ENCODE data around the gene LCN6. TPM values are rescaled to one million over a fixed set of nuclear protein-coding genes. Genes with fewer than 3 reads are reported as not detected.

LCN6 gene
- total and polyA plus RNA-seq, 10 of the 15 experiments (the other 5 are each of a cell fraction or from before 2014, with no cell fraction given), result not detected

DNA sequence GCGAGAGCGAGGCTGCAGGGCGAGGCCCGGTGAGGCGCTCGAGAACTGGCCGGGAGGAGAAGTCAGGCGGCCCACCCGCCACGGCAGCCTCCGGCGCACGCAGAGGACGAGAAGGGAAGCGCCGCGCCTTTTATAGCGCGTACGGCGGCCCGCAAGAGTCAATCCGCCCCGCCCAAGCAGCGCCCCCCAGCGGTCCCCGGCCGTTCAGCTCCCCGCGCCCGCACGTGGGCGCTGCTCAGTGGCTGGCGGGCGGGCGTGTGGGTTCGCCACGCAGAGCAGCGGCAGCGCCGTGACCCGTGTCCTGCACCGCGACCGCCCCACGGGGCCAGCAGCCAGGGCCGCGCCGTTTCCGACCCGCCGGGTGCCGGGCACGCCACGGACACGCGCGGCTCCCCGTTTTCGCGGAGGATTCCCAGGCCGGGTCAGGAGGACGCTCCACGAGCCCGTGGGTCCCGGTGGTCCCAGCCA lies 20.2 kb downstream of the LCN6 start:
- H2AFZ ChIP-seq (ENCODE audit: control insufficient read depth, low read depth, low read length), result peak overlapping the region; percentile 83
- WGBS (ENCODE audit: insufficient coverage, insufficient replicate concordance, low lambda C conversion rate, missing lambda C conversion rate), result under 1% methylated on average over 64 of the region's 66 CpGs
- peak overlapping the region; percentile 76 for H3K4me3 ChIP-seq
- H3K36me3 ChIP-seq (ENCODE audit: control insufficient read depth in 2 of 2, insufficient read depth in 2 of 2, low read length in 1 of 2), result peaks cover 18 to 21% of the 10 kb centered on the region in 2 experiments
- DNase-seq (ENCODE audit: low read depth, low spot score), result peak; percentile 39
- ChIA-PET CTCF (interaction anchor here (1.2 to 2.4 kb wide), 7 partner anchors 10 to 242 kb away, joined by 3 to 16 read pairs (median 8); partner anchors contain the start of gene AGPAT2), POLR2A (interaction anchor here (0.6 to 3.6 kb wide), 7 partner anchors 12 to 616 kb away, joined by 3 to 15 read pairs (median 3); partner anchors contain the start of gene LCN10), RAD21 (ENCODE audit: unreplicated experiment) (interaction anchor here (0.6 to 1.0 kb wide), 4 partner anchors 14 to 189 kb away, joined by 3 to 4 read pairs (median 3); no protein-coding TSS in a partner anchor), SMC1A (ENCODE audit: uncharacterized antibody, unreplicated experiment) (interaction anchor here (1.0 kb wide), 1 partner anchor 42 kb away, joined by 3 read pairs; no protein-coding TSS in a partner anchor)
- no TSS peak for BruUV-seq (replicated peaks)
- intact Hi-C loops (cut with micrococcal nuclease; ENCODE audit: unreplicated experiment) (no loop called here), in situ Hi-C loops (cut with MboI) (no loop called here)
- peak overlapping the region; percentile 54 for H3K27ac ChIP-seq (ENCODE audit: control insufficient read depth, insufficient read depth)
- no peaks in the 10 kb centered on the region for H3K9me3 ChIP-seq (replicated peaks; ENCODE audit: control insufficient read depth, insufficient read depth, low read length)
- H3K4me1 ChIP-seq (ENCODE audit: control insufficient read depth, insufficient read depth, low read length), result peaks cover 13% of the 10 kb centered on the region
- peak; percentile 79 for ATAC-seq
- FAIRE-seq, result no peak
- H3K4me2 ChIP-seq (ENCODE audit: control insufficient read depth, insufficient read depth), result peak overlapping the region; percentile 79
- H3K9ac ChIP-seq (ENCODE audit: control insufficient read depth, insufficient read depth, low read length), result peak overlapping the region; percentile 79
- H4K20me1 ChIP-seq (ENCODE audit: control insufficient read depth, insufficient read depth), result peaks cover 9% of the 10 kb centered on the region
- H3K79me2 ChIP-seq (ENCODE audit: control insufficient read depth, insufficient read depth, low read length), result peaks cover 45% of the 10 kb centered on the region
- no peaks in the 10 kb centered on the region for H3K27me3 ChIP-seq (replicated peaks in 1 of 2; ENCODE audit: control insufficient read depth in 2 of 2, insufficient read depth in 2 of 2, low read length in 1 of 2)
- TF ChIP-seq, protein P1, sequence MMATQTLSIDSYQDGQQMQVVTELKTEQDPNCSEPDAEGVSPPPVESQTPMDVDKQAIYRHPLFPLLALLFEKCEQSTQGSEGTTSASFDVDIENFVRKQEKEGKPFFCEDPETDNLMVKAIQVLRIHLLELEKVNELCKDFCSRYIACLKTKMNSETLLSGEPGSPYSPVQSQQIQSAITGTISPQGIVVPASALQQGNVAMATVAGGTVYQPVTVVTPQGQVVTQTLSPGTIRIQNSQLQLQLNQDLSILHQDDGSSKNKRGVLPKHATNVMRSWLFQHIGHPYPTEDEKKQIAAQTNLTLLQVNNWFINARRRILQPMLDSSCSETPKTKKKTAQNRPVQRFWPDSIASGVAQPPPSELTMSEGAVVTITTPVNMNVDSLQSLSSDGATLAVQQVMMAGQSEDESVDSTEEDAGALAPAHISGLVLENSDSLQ (IDR thresholded peaks at IDR 0.05), result no peak
- TF ChIP-seq ESRRA (IDR thresholded peaks at IDR 0.05; ENCODE audit: low read length), result no peak
- TF ChIP-seq IKZF2 (IDR thresholded peaks at IDR 0.05), result peak in 1 of 2 experiments; percentile 28; a peak in 1 of 4 replicates
- TF ChIP-seq, protein P2, sequence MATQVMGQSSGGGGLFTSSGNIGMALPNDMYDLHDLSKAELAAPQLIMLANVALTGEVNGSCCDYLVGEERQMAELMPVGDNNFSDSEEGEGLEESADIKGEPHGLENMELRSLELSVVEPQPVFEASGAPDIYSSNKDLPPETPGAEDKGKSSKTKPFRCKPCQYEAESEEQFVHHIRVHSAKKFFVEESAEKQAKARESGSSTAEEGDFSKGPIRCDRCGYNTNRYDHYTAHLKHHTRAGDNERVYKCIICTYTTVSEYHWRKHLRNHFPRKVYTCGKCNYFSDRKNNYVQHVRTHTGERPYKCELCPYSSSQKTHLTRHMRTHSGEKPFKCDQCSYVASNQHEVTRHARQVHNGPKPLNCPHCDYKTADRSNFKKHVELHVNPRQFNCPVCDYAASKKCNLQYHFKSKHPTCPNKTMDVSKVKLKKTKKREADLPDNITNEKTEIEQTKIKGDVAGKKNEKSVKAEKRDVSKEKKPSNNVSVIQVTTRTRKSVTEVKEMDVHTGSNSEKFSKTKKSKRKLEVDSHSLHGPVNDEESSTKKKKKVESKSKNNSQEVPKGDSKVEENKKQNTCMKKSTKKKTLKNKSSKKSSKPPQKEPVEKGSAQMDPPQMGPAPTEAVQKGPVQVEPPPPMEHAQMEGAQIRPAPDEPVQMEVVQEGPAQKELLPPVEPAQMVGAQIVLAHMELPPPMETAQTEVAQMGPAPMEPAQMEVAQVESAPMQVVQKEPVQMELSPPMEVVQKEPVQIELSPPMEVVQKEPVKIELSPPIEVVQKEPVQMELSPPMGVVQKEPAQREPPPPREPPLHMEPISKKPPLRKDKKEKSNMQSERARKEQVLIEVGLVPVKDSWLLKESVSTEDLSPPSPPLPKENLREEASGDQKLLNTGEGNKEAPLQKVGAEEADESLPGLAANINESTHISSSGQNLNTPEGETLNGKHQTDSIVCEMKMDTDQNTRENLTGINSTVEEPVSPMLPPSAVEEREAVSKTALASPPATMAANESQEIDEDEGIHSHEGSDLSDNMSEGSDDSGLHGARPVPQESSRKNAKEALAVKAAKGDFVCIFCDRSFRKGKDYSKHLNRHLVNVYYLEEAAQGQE (IDR thresholded peaks at IDR 0.05; ENCODE audit: low read depth, low read length), result peak; percentile 64; the same call in 1 of the 2 replicates
- TF ChIP-seq BRCA1 (IDR thresholded peaks at IDR 0.05; ENCODE audit: low read depth, low read length), result 0 out of 2 replicates have a peak, but pooled peaks have one; percentile 22
- TF ChIP-seq JUNB (IDR thresholded peaks at IDR 0.05), result no peak
- peak; percentile 99 for TF ChIP-seq POLR2AphosphoS2 (IDR thresholded peaks at IDR 0.05; ENCODE audit: low read depth, low read length)
- TF ChIP-seq RELA (IDR thresholded peaks at IDR 0.05; ENCODE audit: borderline replicate concordance, partially characterized antibody), result no peak
- TF ChIP-seq, protein P3, sequence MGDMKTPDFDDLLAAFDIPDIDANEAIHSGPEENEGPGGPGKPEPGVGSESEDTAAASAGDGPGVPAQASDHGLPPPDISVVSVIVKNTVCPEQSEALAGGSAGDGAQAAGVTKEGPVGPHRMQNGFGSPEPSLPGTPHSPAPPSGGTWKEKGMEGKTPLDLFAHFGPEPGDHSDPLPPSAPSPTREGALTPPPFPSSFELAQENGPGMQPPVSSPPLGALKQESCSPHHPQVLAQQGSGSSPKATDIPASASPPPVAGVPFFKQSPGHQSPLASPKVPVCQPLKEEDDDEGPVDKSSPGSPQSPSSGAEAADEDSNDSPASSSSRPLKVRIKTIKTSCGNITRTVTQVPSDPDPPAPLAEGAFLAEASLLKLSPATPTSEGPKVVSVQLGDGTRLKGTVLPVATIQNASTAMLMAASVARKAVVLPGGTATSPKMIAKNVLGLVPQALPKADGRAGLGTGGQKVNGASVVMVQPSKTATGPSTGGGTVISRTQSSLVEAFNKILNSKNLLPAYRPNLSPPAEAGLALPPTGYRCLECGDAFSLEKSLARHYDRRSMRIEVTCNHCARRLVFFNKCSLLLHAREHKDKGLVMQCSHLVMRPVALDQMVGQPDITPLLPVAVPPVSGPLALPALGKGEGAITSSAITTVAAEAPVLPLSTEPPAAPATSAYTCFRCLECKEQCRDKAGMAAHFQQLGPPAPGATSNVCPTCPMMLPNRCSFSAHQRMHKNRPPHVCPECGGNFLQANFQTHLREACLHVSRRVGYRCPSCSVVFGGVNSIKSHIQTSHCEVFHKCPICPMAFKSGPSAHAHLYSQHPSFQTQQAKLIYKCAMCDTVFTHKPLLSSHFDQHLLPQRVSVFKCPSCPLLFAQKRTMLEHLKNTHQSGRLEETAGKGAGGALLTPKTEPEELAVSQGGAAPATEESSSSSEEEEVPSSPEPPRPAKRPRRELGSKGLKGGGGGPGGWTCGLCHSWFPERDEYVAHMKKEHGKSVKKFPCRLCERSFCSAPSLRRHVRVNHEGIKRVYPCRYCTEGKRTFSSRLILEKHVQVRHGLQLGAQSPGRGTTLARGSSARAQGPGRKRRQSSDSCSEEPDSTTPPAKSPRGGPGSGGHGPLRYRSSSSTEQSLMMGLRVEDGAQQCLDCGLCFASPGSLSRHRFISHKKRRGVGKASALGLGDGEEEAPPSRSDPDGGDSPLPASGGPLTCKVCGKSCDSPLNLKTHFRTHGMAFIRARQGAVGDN (IDR thresholded peaks at IDR 0.05), result peak; percentile 94
- peak; percentile 94 for TF ChIP-seq PAX5 (IDR thresholded peaks at IDR 0.05; ENCODE audit: borderline replicate concordance, low read depth, low read length)
- TF ChIP-seq, protein P4, sequence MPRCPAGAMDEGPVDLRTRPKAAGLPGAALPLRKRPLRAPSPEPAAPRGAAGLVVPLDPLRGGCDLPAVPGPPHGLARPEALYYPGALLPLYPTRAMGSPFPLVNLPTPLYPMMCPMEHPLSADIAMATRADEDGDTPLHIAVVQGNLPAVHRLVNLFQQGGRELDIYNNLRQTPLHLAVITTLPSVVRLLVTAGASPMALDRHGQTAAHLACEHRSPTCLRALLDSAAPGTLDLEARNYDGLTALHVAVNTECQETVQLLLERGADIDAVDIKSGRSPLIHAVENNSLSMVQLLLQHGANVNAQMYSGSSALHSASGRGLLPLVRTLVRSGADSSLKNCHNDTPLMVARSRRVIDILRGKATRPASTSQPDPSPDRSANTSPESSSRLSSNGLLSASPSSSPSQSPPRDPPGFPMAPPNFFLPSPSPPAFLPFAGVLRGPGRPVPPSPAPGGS (IDR thresholded peaks at IDR 0.05; ENCODE audit: borderline replicate concordance, insufficient read depth, low read depth, low read length, poor library complexity, severe bottlenecking), result peak; percentile 73
- TF ChIP-seq BMI1 (IDR thresholded peaks at IDR 0.05; ENCODE audit: borderline replicate concordance), result no peak
- TF ChIP-seq POLR2A (IDR thresholded peaks at IDR 0.05; ENCODE audit: low read depth, low read length), result peak; percentile 99
